ENCODE measurements around the gene MX2. TPM values are rescaled to one million over a fixed set of nuclear protein-coding genes. Genes with fewer than 3 reads are reported as not detected.

Gene MX2
- total RNA-seq, 2 experiments from 2014 or later: 3.5 to 10.4 TPM

GRCh38 chr21:41428847-41429246 lies 67.0 kb downstream of the MX2 start:
- TF ChIP-seq EZH2phosphoT487 (IDR thresholded peaks at IDR 0.05; ENCODE audit: borderline replicate concordance, low read depth, low read length): no peak
- no peak for TF ChIP-seq CTCF (conservative IDR thresholded peaks at IDR 0.05; ENCODE audit: low read length)
- Histone ChIP-seq H2AFZ (ENCODE audit: low read length) (no peak overlapping the region), H3K9me2 (ENCODE audit: insufficient read depth, low read length) (no peaks in the 10 kb centered on the region), H4K20me1 (ENCODE audit: insufficient read depth, low read length) (no peaks in the 10 kb centered on the region), H3K9me3 (ENCODE audit: low read length) (peaks cover 7% of the 10 kb centered on the region; the same call in 1 of the 2 replicates), H3K27ac (ENCODE audit: low read depth, low read length, poor library complexity, severe bottlenecking) (no peak overlapping the region), H3K4me2 (ENCODE audit: low read length) (no peak overlapping the region), H3K79me2 (ENCODE audit: insufficient read depth, low read depth, low read length) (no peaks in the 10 kb centered on the region), H3K4me1 (ENCODE audit: insufficient read depth, low read length, poor library complexity, severe bottlenecking) (peaks cover 67% of the 10 kb centered on the region), H3K4me3 (ENCODE audit: low read depth, low read length, poor library complexity, severe bottlenecking) (no peak overlapping the region), H3K36me3 (ENCODE audit: insufficient read depth, low read length) (peaks cover 9% of the 10 kb centered on the region)
- CTCF ChIA-PET (ENCODE audit: unreplicated experiment): no interaction called here
- BruUV-seq (replicated peaks): no TSS peak
- no peak for DNase-seq (ENCODE audit: low spot score)
- intact Hi-C loops (cut with micrococcal nuclease; ENCODE audit: unreplicated experiment): loop anchor here (5.0 to 10.0 kb wide), 2 partner anchors 107 to 636 kb away; no protein-coding TSS in a partner anchor
- POLR2A ChIA-PET: interaction anchor here (1.1 kb wide), 1 partner anchor 144 kb away, joined by 3 read pairs; no protein-coding TSS in a partner anchor

- CTCF ChIA-PET (ENCODE audit: unreplicated experiment): no interaction called here
- intact Hi-C loops (cut with micrococcal nuclease; ENCODE audit: unreplicated experiment): loop anchor here (5.0 to 10.0 kb wide), 2 partner anchors 107 to 635 kb away; no protein-coding TSS in a partner anchor
- no peak overlapping the region for H3K4me2 ChIP-seq (ENCODE audit: low read length)
These were observed 67.5 kb downstream of the MX2 start for GRCh38 chr21:41429305-41429704.

More at GRCh38 chr21:41429305-41429704, 67.5 kb downstream of the MX2 start:
- Histone ChIP-seq H3K9me3 (ENCODE audit: low read length) (peaks cover 10% of the 10 kb centered on the region; the same call in 1 of the 2 replicates), H3K27ac (ENCODE audit: low read depth, low read length, poor library complexity, severe bottlenecking) (no peak overlapping the region), H3K4me1 (ENCODE audit: insufficient read depth, low read length, poor library complexity, severe bottlenecking) (peaks cover 65% of the 10 kb centered on the region), H3K9me2 (ENCODE audit: insufficient read depth, low read length) (no peaks in the 10 kb centered on the region), H3K36me3 (ENCODE audit: insufficient read depth, low read length) (peaks cover 12% of the 10 kb centered on the region), H3K79me2 (ENCODE audit: insufficient read depth, low read depth, low read length) (no peaks in the 10 kb centered on the region), H3K4me3 (ENCODE audit: low read depth, low read length, poor library complexity, severe bottlenecking) (no peak overlapping the region), H2AFZ (ENCODE audit: low read length) (no peak overlapping the region), H4K20me1 (ENCODE audit: insufficient read depth, low read length) (no peaks in the 10 kb centered on the region)
- no peak for TF ChIP-seq EZH2phosphoT487 (IDR thresholded peaks at IDR 0.05; ENCODE audit: borderline replicate concordance, low read depth, low read length)
- TF ChIP-seq CTCF (conservative IDR thresholded peaks at IDR 0.05; ENCODE audit: low read length): no peak
- BruUV-seq (replicated peaks): no TSS peak
- POLR2A ChIA-PET: interaction anchor here (1.1 to 2.0 kb wide), 2 partner anchors 11 to 145 kb away, joined by 3 to 6 read pairs; no protein-coding TSS in a partner anchor
- no peak for DNase-seq (ENCODE audit: low spot score)
